GM12878 (cell line): ENCODE results near the gene RRP12. TPM values are rescaled to one million over a fixed set of nuclear protein-coding genes. Genes with fewer than 3 reads are reported as not detected.
"Not testable (repeated sequence)": the region's sequence is repeated elsewhere in the genome, so short reads cannot be mapped to it uniquely, and the experiment has no call there.

Experiments
- ATAC-seq: fragments of 200-7000 bp; cut with Tn5 transposase; 3 replicates; pipeline ENCODE4 v1.9.1; 2020; ENCODE audit warnings: mild to moderate bottlenecking, moderate library complexity
- BruUV-seq: library from RNA; stranded (reverse); fragments of 400-500 nt; replicated peaks from 2 replicates; lab custom pipeline; 2021; lab: Mats Ljungman, UMichigan
- CTCF ChIA-PET: fragments of 300-600 bp; sonication (Branson Sonifier 250); formaldehyde crosslinking; extraction: SDS; loops from one replicate; lab custom pipeline; 2021; ENCODE audit warnings: inconsistent platforms; lab: Yijun Ruan, JAX
- POLR2A ChIA-PET: fragments of 350-600 bp; formaldehyde crosslinking; extraction: SDS; loops from one replicate; lab custom pipeline; 2021; ENCODE audit warnings: inconsistent platforms; lab: Charles Lee
- RAD21 ChIA-PET: fragments of 300-600 bp; sonication (Branson Sonifier 250); formaldehyde crosslinking; loops from one replicate; lab custom pipeline; 2023; ENCODE audit warnings: antibody characterized with exemption; ENCODE audit not compliant: unreplicated experiment; lab: Charles Lee
- SMC1A ChIA-PET: fragments of 300-600 bp; sonication (Branson Sonifier 250); formaldehyde crosslinking; loops from one replicate; lab custom pipeline; 2023; ENCODE audit not compliant: unreplicated experiment, uncharacterized antibody; lab: Charles Lee
- DNase-seq: peaks from one replicate; pipeline ENCODE4 v3.0.0-alpha.2; 2011; ENCODE audit warnings: low read depth, low spot score
- FAIRE-seq: peaks from 3 replicates; lab custom pipeline; 2011; peaks lifted over from hg19 to GRCh38; lab: Jason Lieb, UNC
- H2AFZ ChIP-seq: 2 replicates; pipeline ENCODE4 v1.6.0; 2011; ENCODE audit warnings: low read depth, low read length, control low read depth; ENCODE audit not compliant: control insufficient read depth
- H3K27ac ChIP-seq: 2 replicates; pipeline ENCODE4 v1.5.1; 2011; ENCODE audit warnings: control low read depth; ENCODE audit not compliant: control insufficient read depth, insufficient read depth
- H3K27me3 ChIP-seq, 2 experiments: replicated peaks in 1 of 2; 2 replicates each; pipeline versions ENCODE4 v1.6.0 to v1.6.1; 2011; ENCODE audit warnings: low read length in 1 of 2; ENCODE audit not compliant: control insufficient read depth in 2 of 2, insufficient read depth in 2 of 2
- H3K36me3 ChIP-seq, 2 experiments: 2 replicates each; pipeline ENCODE4 v1.5.1; 2011; ENCODE audit warnings: low read length in 1 of 2; ENCODE audit not compliant: control insufficient read depth in 2 of 2, insufficient read depth in 2 of 2
- H3K4me1 ChIP-seq: 2 replicates; pipeline ENCODE4 v1.6.1; 2011; ENCODE audit warnings: mild to moderate bottlenecking, low read length, moderate library complexity, mixed read lengths; ENCODE audit not compliant: control insufficient read depth, insufficient read depth
- H3K4me2 ChIP-seq: 2 replicates; pipeline ENCODE4 v1.6.0; 2011; ENCODE audit warnings: control low read depth; ENCODE audit not compliant: control insufficient read depth, insufficient read depth
- H3K4me3 ChIP-seq: fragments of 200-600 bp; sonication (generic); 2 replicates; pipeline ENCODE4 v1.5.1; 2016
- H3K79me2 ChIP-seq: 2 replicates; pipeline ENCODE4 v1.6.0; 2011; ENCODE audit warnings: low read length; ENCODE audit not compliant: control insufficient read depth, insufficient read depth
- H3K9ac ChIP-seq: 2 replicates; pipeline ENCODE4 v1.8.0; 2011; ENCODE audit warnings: low read length, control low read depth, mixed read lengths; ENCODE audit not compliant: control insufficient read depth, insufficient read depth
- H3K9me3 ChIP-seq: replicated peaks from 3 replicates; pipeline ENCODE4 v1.5.1; 2011; ENCODE audit warnings: mild to moderate bottlenecking, low read length; ENCODE audit not compliant: control insufficient read depth, insufficient read depth
- H4K20me1 ChIP-seq: 2 replicates; pipeline ENCODE4 v1.6.0; 2011; ENCODE audit not compliant: control insufficient read depth, insufficient read depth
- CTCF ChIP-seq, 3 experiments: IDR thresholded peaks in 2 of 3; conservative IDR thresholded peaks in 1 of 3; 2 replicates each; pipeline ENCODE4 v1.5.1; 2011; ENCODE audit warnings: low read depth in 3 of 3, low read length in 3 of 3, mild to moderate bottlenecking in 3 of 3, control low read depth in 2 of 3, moderate library complexity in 2 of 3, inconsistent platforms in 1 of 3, mixed read lengths in 1 of 3; ENCODE audit not compliant: control insufficient read depth in 2 of 3, insufficient read depth in 1 of 3; ENCODE audit errors: extremely low read depth in 1 of 3
- FOXM1 ChIP-seq: IDR thresholded peaks from 2 replicates; pipeline ENCODE4 v1.6.1; 2012; ENCODE audit warnings: low read depth, mild to moderate bottlenecking, inconsistent platforms, low read length, moderate library complexity
- IRF3 ChIP-seq: fragments of 450-650 bp; IDR thresholded peaks from 2 replicates; pipeline ENCODE4 v1.6.1; 2014; ENCODE audit warnings: mild to moderate bottlenecking
- JUNB ChIP-seq: IDR thresholded peaks from 2 replicates; pipeline ENCODE4 v1.6.1; 2016; ENCODE audit warnings: antibody characterized with exemption, mild to moderate bottlenecking
- MEF2A ChIP-seq: IDR thresholded peaks from 2 replicates; pipeline ENCODE4 v1.6.1; 2011; ENCODE audit warnings: low read depth, mild to moderate bottlenecking, low read length, moderate library complexity; ENCODE audit not compliant: insufficient read depth
- NBN ChIP-seq: fragments of 450-650 bp; IDR thresholded peaks from 2 replicates; pipeline ENCODE4 v1.6.1; 2016
- RAD21 ChIP-seq: IDR thresholded peaks from 2 replicates; pipeline ENCODE4 v1.6.1; 2011; ENCODE audit warnings: mild to moderate bottlenecking, low read depth, low read length, moderate library complexity; ENCODE audit not compliant: insufficient read depth
- SIN3A ChIP-seq: IDR thresholded peaks from 2 replicates; pipeline ENCODE4 v1.6.1; 2012; ENCODE audit warnings: low read depth, low read length, improper control_type of control experiment
- SMC3 ChIP-seq: IDR thresholded peaks from 2 replicates; pipeline ENCODE4 v1.6.1; 2011; ENCODE audit warnings: low read length, improper control_type of control experiment, borderline replicate concordance
- WGBS: methylation state at CpG from one replicate; pipeline ENCODE4 v1.1.6; 2016; ENCODE audit warnings: low lambda C conversion rate; ENCODE audit not compliant: insufficient replicate concordance, insufficient coverage; ENCODE audit errors: missing lambda C conversion rate; 5-methylcytosine and 5-hydroxymethylcytosine counted together
- in situ Hi-C: fragments of 300-500 bp; cut with MboI; formaldehyde crosslinking; loops from 9 replicates; pipeline ENCODE4 v1.14.3; 2018; ENCODE audit warnings: mixed read lengths
- intact Hi-C: fragments of 100-400 bp; cut with micrococcal nuclease; formaldehyde crosslinking; loops from one replicate; pipeline ENCODE4 v1.14.2; 2022; ENCODE audit not compliant: unreplicated experiment
- polyA plus RNA-seq, 11 experiments: library from polyadenylated mRNA; depleted of rRNA in 4 of 11; unstranded in 6 of 11; stranded (reverse) in 5 of 11; fragments of >200 nt; fragmentation: Nextera tagmentation in 4 of 11; fragmentation: Illumina TruSeq in 1 of 11; extraction: Ambion mirVana in 4 of 11; extraction: Trizol in 1 of 11; gene quantifications; 1 replicate in 1 of 11; 2 replicates in 10 of 11; pipeline versions ENCODE4 v1.2.1 to v1.2.3, GENCODE V29; 2011 to 2016; ENCODE audit warnings: inconsistent platforms in 2 of 11, missing spikeins in 2 of 11, low read depth in 1 of 11
- total RNA-seq, 4 experiments: library from RNA; depleted of rRNA in 3 of 4; stranded (reverse); fragments of >200 nt in 3 of 4; fragmentation: Illumina TruSeq in 1 of 4; extraction: Trizol in 1 of 4; gene quantifications; 2 replicates each; pipeline versions ENCODE4 v1.2.1 to v1.2.3, GENCODE V29; 2013 to 2021

Gene RRP12
- total and polyA plus RNA-seq, 10 of the 15 experiments (the other 5 are each of a cell fraction or from before 2014, with no cell fraction given), result 5.3 to 48.7 (median 16.8) TPM

GRCh38 chr10:97407211-97407951 is 6.2 kb upstream of the RRP12 start (continued):
- TF ChIP-seq CTCF (IDR thresholded peaks at IDR 0.05 in 2 of 3, conservative IDR thresholded peaks at IDR 0.05 in 1 of 3; ENCODE audit: control insufficient read depth in 2 of 3, extremely low read depth in 1 of 3, insufficient read depth in 1 of 3, low read depth in 3 of 3, low read length in 3 of 3) (peak; percentile 65 to 80 (median 67)), RAD21 (peak; percentile 66), NBN (peak; percentile 55; the same call in 1 of the 2 replicates), FOXM1 (no peak), MEF2A (0 out of 2 replicates have a peak, but pooled peaks have one; percentile 10), SMC3 (peak; percentile 57; the same call in 1 of the 2 replicates), JUNB (no peak), SIN3A (0 out of 2 replicates have a peak, but pooled peaks have one; percentile 47), IRF3 (no peak)

GRCh38 chr10:97406483-97406882 is 5.3 kb upstream of the RRP12 start:
- SMC1A ChIA-PET, result interaction anchor here (0.9 kb wide), 1 partner anchor 147 kb away, joined by 4 read pairs; no protein-coding TSS in a partner anchor
- ATAC-seq, H3K36me3 ChIP-seq, H2AFZ ChIP-seq, BruUV-seq, H3K27me3 ChIP-seq, H3K9me3 ChIP-seq, in situ Hi-C loops, H3K9ac ChIP-seq, H3K27ac ChIP-seq, H4K20me1 ChIP-seq, H3K79me2 ChIP-seq, H3K4me1 ChIP-seq, FAIRE-seq, DNase-seq, H3K4me2 ChIP-seq, H3K4me3 ChIP-seq: not testable (repeated sequence)
- RAD21 ChIA-PET, result interaction anchor here (0.8 to 1.9 kb wide), 4 partner anchors 21 to 148 kb away, joined by 4 read pairs; no protein-coding TSS in a partner anchor
- POLR2A ChIA-PET, result interaction anchor here (0.9 kb wide), 1 partner anchor 86 kb away, joined by 5 read pairs; no protein-coding TSS in a partner anchor
- 95% methylated on average over 7 of the region's 7 CpGs for WGBS
- intact Hi-C loops, result loop anchor here (2.0 kb wide), 1 partner anchor 20 kb away; the partner anchor contains the start of gene PGAM1
- CTCF ChIA-PET, result interaction anchor here (0.6 to 2.9 kb wide), 11 partner anchors 8 to 206 kb away, joined by 3 to 27 read pairs (median 3); no protein-coding TSS in a partner anchor
